Activated CD4-positive, CD25-positive, alpha-beta regulatory T cell (primary cell): ENCODE data around the gene NPIPB6.
"Not testable (repeated sequence)": the region's sequence is repeated elsewhere in the genome, so short reads cannot be mapped to it uniquely, and the experiment has no call there.

Experiments used
- DNase-seq, 4 experiments: peaks; one replicate each; lab custom pipeline; 2025; lab: John Stamatoyannopoulos, UW

Gene NPIPB6

GRCh38 chr16:28363408-28363807, at the start of gene NPIPB6:
Gene NPIPB6, minus strand, starts transcription at chr16:28363508. Its CDS starts 686 bp downstream, at chr16:28362822.
- not testable (repeated sequence) for DNase-seq

- DNase-seq: not testable (repeated sequence)
These were observed 40.1 kb upstream of the NPIPB6 start, which contains the start of gene EIF3CL for GRCh38 chr16:28403220-28404072. Gene EIF3CL, minus strand, starts transcription at chr16:28403841. Its CDS starts 223 bp downstream, at chr16:28403618.

- not testable (repeated sequence) for DNase-seq
These were observed 28.7 kb upstream of the NPIPB6 start for GRCh38 chr16:28392054-28392453.

DNA sequence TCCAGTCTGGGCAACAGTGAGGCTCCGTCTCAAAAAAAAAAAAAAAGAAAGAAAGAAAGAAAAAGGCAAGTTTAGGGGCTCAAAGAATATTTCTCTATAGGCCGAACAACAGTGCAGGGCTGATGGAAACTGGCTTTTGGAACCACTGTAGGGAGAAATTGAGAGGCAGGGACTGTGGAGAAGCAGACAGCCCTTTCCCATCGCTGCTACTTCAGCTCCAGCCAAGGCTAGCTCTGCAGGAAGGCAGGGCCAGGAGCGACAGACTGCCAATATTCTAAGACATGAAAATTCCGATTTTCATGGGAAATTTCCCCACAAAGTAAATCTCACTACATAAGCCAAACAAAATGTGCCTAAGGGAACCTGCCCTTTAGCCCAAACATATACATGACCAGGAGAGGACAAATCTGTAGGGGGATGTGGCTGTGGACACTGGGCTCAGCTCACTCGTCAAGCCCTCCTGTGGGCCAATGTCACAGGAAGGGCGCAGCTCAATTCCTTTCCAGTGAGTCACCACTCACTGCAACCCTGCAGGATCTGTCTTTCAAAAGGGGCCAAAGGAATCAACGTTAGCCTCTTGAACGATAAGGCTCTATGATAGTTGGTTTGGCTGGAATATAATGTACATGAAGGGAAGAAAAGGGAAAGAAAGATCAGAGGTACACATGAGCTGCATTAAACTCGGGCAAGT, 19.0 kb upstream of the NPIPB6 start:
- not testable (repeated sequence) for DNase-seq

GRCh38 chr16:28377822-28378221, 14.5 kb upstream of the NPIPB6 start:
- not testable (repeated sequence) for DNase-seq

- DNase-seq: not testable (repeated sequence)
These were observed 13.9 kb upstream of the NPIPB6 start for GRCh38 chr16:28377108-28377625.

DNA sequence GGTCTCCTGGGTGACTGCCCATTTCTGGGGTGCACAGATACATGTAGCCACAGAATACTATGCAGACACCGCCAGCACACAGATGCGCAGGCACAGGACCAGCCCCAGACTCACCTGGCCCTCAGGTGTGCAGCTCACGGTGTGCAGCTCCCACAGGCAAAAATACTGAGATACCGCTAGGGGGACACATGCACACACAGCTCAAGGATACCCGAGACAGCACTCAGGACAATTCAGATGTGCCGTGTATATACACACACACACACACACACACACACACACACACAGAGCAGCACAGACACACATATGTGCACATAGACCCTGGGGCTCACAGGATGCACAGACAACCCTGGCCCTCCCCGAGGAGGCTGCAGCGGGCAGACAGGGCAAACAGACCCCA, 11.8 kb upstream of the NPIPB6 start:
- DNase-seq: not testable (repeated sequence)

GRCh38 chr16:28374281-28374680, 11.0 kb upstream of the NPIPB6 start:
- DNase-seq: not testable (repeated sequence)

DNA sequence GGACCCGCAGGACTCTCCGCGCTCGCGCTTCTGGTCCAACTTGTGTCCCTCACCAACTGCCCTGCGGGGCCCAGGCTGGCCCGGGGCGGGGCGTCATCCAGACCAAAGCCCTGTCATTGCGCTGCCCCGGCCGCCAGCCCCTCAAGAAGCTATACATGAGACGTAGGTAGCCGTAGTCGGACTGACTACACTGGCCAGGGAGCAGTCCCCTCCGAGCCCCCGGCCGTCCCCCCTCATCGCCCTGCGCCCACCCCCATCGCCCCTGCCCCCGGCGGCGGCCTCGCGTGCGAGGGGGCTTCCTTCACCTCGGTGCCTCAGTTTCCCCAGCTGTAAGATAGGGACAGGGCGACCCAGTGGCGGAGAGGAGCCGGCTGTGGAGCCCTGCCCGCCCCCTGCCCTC, 4.6 kb upstream of the NPIPB6 start:
- DNase-seq: not testable (repeated sequence)

GRCh38 chr16:28364268-28365173, 1.2 kb upstream of the NPIPB6 start:
- DNase-seq: not testable (repeated sequence)

DNA sequence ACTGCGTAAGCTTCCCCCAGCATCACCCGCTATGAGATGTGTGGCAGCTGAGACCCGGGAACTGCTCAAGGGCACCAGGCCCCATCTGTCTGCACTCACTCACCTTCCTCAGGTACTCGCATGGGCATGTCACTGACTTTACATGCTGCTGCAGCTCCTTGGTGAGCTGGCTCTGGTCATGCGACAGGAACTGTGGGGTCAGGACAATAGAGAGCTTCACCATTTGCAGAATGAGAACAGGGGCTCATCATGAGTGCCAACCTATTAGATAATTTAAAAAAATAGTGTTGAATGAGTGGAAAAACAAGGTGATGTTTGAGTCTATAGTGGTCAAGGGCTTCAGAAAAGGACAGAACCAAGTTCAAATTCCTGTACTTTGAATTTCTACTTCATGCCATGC, 708 bp downstream of the NPIPB6 start:
- DNase-seq: not testable (repeated sequence)

GRCh38 chr16:28338230-28338629, 25.1 kb downstream of the NPIPB6 start:
- not testable (repeated sequence) for DNase-seq

DNA sequence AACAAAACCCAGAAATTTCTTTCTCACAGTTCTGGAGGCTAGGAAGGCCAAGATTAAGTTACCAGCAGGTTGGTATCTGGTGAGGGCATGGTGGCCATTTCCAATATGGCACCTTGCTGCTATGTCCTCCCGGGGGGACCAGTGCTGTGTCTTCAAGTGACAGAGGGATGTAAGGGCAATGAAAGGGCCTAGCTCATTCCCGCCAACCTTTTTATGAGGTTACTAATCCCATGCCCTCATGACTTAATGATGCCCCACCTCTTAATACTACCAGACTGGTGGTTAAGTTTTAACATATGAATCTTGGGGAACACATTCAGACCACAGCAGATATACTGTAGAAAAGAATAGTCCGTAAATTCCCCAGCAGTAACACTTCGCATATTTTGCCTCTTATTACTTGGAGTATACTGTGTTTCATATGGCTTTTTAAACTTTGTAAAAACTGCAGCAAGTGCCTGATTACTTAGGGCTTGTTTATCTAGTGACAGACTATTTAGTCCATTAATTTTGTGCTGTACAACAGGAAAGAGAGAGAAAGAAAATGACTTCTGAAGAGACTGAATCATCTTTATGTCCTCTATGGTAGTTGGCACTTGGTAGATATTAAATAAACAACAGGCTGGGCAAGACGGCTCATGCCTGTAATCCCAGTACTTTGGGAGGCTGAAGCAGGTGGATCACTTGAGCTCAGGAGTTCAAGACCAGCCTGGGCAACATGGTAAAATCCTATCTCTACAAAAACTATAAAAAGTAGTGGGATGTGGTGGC, 26.2 kb downstream of the NPIPB6 start:
- DNase-seq: not testable (repeated sequence)

DNA sequence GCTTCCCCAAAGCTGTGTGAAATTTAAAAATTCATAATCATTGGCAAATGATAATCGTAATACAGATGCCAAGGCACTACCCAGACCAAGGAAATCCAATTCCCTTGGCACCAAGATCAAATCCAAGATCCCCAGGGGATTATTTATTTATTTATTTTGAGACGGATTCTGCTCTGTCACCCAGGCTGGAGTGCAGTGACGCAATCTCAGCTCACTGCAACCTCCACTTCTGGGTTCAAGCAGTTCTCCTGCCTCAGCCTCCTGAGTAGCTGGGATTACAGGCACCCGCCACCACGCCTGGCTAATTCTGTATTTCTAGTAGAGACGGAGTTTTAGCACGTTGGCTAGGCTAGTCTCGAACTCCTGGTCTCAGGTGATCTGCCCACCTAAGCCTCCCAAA, 27.6 kb downstream of the NPIPB6 start:
- not testable (repeated sequence) for DNase-seq

DNA sequence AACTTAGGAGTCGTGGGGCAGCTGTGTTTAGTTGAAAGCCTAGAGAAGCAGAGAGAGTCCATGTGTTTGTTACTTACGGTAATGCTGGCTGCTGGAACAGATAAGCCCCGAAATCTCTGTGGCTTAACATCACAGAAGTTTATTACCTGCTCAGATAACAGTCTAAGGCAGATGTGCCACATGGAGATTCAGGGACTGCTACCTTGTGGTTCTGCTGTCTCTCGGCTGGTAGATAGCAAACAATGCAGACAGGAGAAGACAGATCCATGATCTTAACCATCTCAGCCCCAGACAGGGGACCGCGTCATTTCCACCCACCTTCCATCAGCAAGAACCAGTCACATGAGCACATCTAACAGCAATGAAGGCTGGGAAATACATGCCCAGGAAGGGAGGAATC, 30.7 kb downstream of the NPIPB6 start:
- DNase-seq: not testable (repeated sequence)

- not testable (repeated sequence) for DNase-seq
These were observed 32.3 kb downstream of the NPIPB6 start for GRCh38 chr16:28330981-28331380.

DNA sequence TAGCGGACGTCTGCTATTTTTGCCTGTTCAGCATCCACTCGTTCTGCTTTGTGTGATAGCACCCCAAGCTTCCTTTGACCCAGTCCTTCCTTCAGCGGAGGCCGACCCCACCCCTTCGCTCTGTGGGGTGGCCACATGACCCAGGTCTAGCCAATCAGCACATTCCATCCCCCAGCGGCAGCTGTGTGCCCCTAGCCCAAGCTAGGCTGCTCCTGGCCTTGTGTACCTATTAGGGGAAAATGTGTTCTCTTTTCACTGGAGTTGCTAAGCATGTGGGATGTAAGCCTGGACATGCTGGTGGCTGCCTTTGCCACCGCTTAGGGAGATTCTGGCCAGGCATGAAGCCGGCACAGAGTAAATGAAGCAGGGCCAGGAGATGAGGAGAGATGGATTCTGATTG, 33.1 kb downstream of the NPIPB6 start:
- DNase-seq: not testable (repeated sequence)

GRCh38 chr16:28326881-28327610, 36.3 kb downstream of the NPIPB6 start:
- peak; percentile 37 to 49 (median 42) for DNase-seq

GRCh38 chr16:28324887-28325279, 38.4 kb downstream of the NPIPB6 start:
- DNase-seq: no peak
